Left ventricle myocardium inferior (tissue), 1 donor: Measurements from ENCODE around the gene PCDH15. TPM values are rescaled to one million over a fixed set of nuclear protein-coding genes. Genes with fewer than 3 reads are reported as not detected.

Experiments
- DNase-seq: peaks from one replicate; pipeline ENCODE4 v3.0.0-alpha.2; 2020
- H3K27ac ChIP-seq: fragments of 200-600 bp; replicated peaks from 2 replicates; pipeline ENCODE4 v1.8.0; 2021
- H3K27me3 ChIP-seq: fragments of 200-600 bp; 2 replicates; pipeline ENCODE4 v1.8.0; 2021; ENCODE audit warnings: low read depth
- H3K36me3 ChIP-seq: fragments of 200-600 bp; 2 replicates; pipeline ENCODE4 v1.8.0; 2021
- H3K4me1 ChIP-seq: fragments of 200-600 bp; 2 replicates; pipeline ENCODE4 v1.8.0; 2021
- H3K4me3 ChIP-seq: fragments of 200-600 bp; 2 replicates; pipeline ENCODE4 v1.8.0; 2021; ENCODE audit warnings: mild to moderate bottlenecking, moderate library complexity
- H3K9me3 ChIP-seq: fragments of 200-600 bp; replicated peaks from 2 replicates; pipeline ENCODE4 v1.8.0; 2021
- CTCF ChIP-seq: fragments of 200-600 bp; IDR thresholded peaks from 2 replicates; pipeline ENCODE4 v1.8.0; 2021; ENCODE audit warnings: antibody characterized with exemption, mild to moderate bottlenecking, borderline replicate concordance
- intact Hi-C: fragments of 100-400 bp; cut with micrococcal nuclease; formaldehyde crosslinking; loops from one replicate; pipeline ENCODE4 v1.11.0; 2022
- long read RNA-seq: library from polyadenylated mRNA; unstranded; transcript quantifications from one replicate; pipeline ENCODE4 v2.0.0, GENCODE V29; 2021
- total RNA-seq: library from RNA; stranded (reverse); fragmentation: NEBNext Ultra II Directional; extraction: Animal tissue kit (Norgen Biotek cat#: 25700); gene quantifications from one replicate; pipeline ENCODE4 v1.2.1, GENCODE V29; 2021
- donor health status: DM: no; HTN: yes; CAD: no; lungs with severe emphysema.

Gene PCDH15
- 0.19 TPM for total RNA-seq
- long read RNA-seq, partial matches to known transcripts: 0 of 1 reads
- long read RNA-seq, other reads (novel, unspliced or antisense): 1 of 1 reads

DNA sequence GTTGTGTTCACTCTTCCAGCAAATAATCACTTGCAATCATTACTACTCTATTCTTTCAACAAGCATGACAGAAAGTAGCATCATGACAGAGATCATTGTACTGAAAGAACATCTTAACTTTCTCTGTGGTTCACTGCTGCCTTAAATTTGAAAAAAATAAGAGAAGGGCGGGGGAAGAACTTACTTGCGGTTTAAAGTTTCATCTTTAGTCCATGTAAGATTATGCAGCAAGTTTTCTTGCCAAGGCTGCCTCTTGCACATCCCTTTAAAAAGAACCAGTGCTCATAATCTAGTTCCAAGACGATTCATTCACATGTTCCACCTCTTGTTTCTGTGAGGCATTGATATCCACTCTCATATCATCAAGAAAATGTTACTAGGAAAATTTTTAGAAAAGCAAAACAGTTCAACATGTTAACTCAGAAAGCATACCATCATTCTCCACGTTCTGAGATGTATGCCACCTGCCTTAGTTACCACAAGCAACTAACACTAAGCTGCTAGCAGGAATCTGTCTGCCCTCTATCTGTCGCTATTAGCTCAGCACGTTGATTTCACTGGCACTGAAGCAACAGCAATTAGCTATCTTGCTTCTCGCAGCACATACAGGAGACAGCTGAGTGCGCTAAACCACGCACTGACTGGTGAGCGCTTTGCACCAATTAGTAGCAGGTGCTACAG, at the start of gene PCDH15:
PCDH15 (minus strand) TSS at position 491 of the 681 bp plus-strand sequence. CDS start 136,969 bp downstream, outside the sequence.
- intact Hi-C loops: no loop called here
- Histone ChIP-seq H3K9me3 (no peaks in the 10 kb centered on the region), H3K27me3 (no peaks in the 10 kb centered on the region), H3K36me3 (no peaks in the 10 kb centered on the region), H3K4me1 (no peaks in the 10 kb centered on the region), H3K27ac (no peak within 1 kb of the TSS), H3K4me3 (peak within 1 kb of the TSS; percentile 23)
- peak; percentile 55 for TF ChIP-seq CTCF
- no peak for DNase-seq

DNA sequence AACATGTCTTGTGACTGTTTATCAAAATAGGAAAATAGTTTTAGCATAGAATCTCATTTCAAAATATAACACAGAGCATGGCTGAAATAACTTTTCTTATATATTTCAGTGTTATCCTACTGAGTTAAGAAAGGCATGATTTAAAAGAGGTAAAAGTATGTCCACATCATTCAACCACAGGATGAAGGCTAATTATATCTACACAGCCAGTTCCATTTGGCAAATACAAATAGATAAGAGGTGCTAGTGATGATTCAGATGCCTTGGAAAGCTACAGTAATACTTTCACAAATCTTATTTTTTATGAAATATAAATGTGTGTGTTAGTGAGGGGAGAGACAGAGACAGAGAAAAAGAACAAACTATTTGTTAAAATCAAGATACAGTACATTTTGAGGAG, 42.9 kb upstream of the PCDH15 start:
- Histone ChIP-seq H3K36me3 (no peaks in the 10 kb centered on the region), H3K9me3 (peaks cover 15% of the 10 kb centered on the region), H3K27ac (peak overlapping the region; percentile 46), H3K4me3 (peak overlapping the region; percentile 27), H3K27me3 (no peaks in the 10 kb centered on the region), H3K4me1 (no peaks in the 10 kb centered on the region)
- DNase-seq: no peak
- intact Hi-C loops: no loop called here
- no peak for TF ChIP-seq CTCF

GRCh38 chr10:54843085-54843646, 42.1 kb upstream of the PCDH15 start:
- Histone ChIP-seq H3K4me1 (no peaks in the 10 kb centered on the region), H3K4me3 (peak overlapping the region; percentile 27), H3K9me3 (peaks cover 19% of the 10 kb centered on the region), H3K36me3 (no peaks in the 10 kb centered on the region), H3K27me3 (no peaks in the 10 kb centered on the region), H3K27ac (peak overlapping the region; percentile 46)
- intact Hi-C loops: no loop called here
- no peak for DNase-seq
- TF ChIP-seq CTCF: no peak

- intact Hi-C loops: no loop called here
- Histone ChIP-seq H3K4me1 (no peaks in the 10 kb centered on the region), H3K36me3 (no peaks in the 10 kb centered on the region), H3K27me3 (no peaks in the 10 kb centered on the region), H3K27ac (no peak overlapping the region), H3K9me3 (peaks cover 19% of the 10 kb centered on the region), H3K4me3 (no peak overlapping the region)
- no peak for DNase-seq
- no peak for TF ChIP-seq CTCF
These were observed 36.4 kb upstream of the PCDH15 start for GRCh38 chr10:54837479-54837878.

- no peaks in the 10 kb centered on the region for H3K36me3 ChIP-seq
- H3K4me1 ChIP-seq: no peaks in the 10 kb centered on the region
- H3K27ac ChIP-seq: no peak overlapping the region
- no peak for TF ChIP-seq CTCF
- intact Hi-C loops: no loop called here
- no peaks in the 10 kb centered on the region for H3K9me3 ChIP-seq
- DNase-seq: no peak
- no peaks in the 10 kb centered on the region for H3K27me3 ChIP-seq
- no peak overlapping the region for H3K4me3 ChIP-seq
These were observed 32.0 kb upstream of the PCDH15 start for GRCh38 chr10:54833029-54833428.
